Esophagus squamous epithelium (tissue), 4 donors: ENCODE results near the gene GJB3.

Source experiments
- CTCF ChIP-seq, 6 experiments: fragments of 450-650 bp in 4 of 6; fragments of 200-600 bp in 2 of 6; sonication (generic) in 2 of 6; IDR thresholded peaks; one replicate each; pipeline ENCODE4 v1.5.1; 2016 to 2019; ENCODE audit warnings: antibody characterized with exemption in 6 of 6, mild to moderate bottlenecking in 4 of 6, moderate library complexity in 4 of 6
- POLR2A ChIP-seq, 4 donors: fragments of 450-650 bp; IDR thresholded peaks; one replicate each; pipeline ENCODE4 v1.6.1; 2017; ENCODE audit warnings: antibody characterized with exemption in 4 of 4, mild to moderate bottlenecking in 4 of 4, moderate library complexity in 3 of 4

- TF ChIP-seq POLR2A (IDR thresholded peaks at IDR 0.05) (no peak), CTCF (IDR thresholded peaks at IDR 0.05) (no peak)
These were observed 19.7 kb upstream of the GJB3 start for GRCh38 chr1:34761176-34761761.
